Measurements from ENCODE around the gene UBFD1.
"Not testable (repeated sequence)": the region's sequence is repeated elsewhere in the genome, so short reads cannot be mapped to it uniquely, and the experiment has no call there.

UBFD1 gene

DNA sequence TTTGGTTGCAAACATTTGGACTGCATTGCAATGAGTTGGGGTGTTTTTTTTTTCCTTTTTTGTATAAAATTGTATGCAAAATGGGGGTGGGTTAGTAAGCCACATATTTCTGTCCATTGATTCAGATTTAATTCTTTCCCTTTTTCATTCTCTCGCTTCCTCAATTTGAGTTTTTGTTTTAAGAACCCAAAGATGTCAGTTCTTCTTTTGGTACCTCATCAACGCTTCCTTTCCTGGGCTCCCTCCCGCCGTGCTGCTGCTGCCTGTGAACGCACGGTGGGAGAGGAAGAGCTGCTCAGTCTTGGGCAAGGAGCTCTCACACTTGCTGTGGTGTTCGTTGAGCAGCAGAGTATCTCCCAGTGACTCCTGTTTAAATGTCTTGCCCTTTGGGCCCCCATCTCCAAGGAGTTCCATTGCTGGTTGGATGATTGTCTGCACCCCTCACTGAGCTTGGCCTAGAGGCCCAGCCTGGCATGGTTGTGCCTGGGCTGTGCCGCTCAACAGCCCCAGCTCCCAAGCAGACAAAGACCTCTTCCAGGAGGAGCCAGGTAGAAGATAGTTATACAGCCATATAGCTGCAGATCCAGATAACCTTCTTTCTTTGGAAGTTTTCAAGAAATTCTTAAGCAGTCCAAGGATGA, 13.6 kb downstream of the UBFD1 start:
- no peak for DNase-seq

DNA sequence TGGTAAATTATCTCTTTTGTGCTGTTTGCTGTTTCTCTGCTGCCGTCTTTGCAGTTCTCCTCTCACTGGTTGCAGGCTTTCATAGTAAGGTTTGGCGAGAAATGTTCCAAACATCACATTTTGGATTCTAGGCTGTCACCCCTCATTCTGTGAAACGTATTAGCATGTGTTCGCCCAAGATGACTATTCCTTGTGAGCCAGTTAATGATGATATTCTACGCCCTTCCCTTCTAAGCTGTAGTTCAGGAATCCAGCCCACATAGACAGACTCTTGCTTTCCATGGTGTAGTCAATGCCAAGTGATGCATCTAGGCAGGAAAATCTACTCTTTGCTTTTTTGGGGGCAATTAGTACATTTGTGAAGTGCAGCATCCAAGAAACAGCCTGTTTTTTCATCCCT, 14.4 kb downstream of the UBFD1 start:
- no peak for DNase-seq

DNA sequence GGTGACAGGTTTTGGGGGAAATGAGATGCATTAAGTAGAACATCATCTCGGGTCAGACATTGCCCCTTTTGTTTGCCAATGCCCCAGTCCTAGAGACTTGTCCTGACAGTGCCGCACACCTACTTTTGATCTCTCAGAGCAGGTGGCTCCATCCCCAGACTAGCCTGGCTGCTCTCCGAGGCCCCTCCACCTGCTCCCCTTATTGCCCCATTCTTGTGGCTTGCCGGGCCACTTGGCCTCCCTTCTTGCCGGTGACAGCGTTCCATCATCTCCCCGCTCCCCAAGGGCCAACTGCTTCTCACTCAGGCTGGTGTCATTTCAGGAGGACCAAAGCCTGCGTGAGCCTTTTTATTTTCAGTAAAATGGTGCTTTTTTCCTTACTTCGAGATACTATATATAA, 14.9 kb downstream of the UBFD1 start:
- DNase-seq: no peak

DNA sequence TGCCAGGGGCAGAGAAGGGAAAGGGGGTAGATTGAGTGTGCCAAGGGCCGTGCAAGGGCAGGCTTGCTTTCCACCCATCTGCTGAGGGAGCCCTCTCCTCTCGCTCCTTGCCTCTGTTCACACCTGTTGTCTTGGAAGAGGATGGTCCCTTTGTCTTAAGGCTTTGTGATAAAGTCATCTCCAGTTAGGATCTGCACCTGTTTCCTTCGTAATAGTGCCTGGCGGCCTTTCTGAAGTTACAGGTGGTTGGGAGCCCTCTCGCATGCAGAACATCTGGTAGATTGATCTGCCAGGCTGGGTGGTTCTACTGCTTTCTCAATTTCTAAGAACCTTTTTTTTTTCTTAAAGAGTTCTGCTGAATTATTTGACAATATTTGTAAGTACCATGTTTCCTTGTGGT, 16.3 kb downstream of the UBFD1 start:
- no peak for DNase-seq

DNA sequence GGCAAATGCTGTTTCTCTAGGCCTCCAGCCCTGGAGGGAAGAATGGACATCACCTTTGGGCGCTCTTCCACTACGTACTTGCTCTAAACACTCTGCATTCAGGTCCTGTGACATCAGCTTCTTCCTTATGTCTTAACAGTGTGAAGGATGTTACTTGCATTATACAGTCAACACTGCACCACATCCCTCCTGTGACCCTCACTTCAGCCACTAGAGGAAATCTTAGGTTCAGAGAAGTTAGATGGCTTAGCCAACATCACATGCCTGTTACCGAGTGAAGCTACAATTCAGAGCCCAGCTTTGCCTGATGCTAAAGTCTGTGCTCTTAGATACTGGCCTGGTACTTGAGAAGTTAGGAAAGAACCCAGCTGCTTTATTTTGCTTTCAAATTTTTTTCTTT, 18.3 kb downstream of the UBFD1 start:
- no peak for DNase-seq

DNA sequence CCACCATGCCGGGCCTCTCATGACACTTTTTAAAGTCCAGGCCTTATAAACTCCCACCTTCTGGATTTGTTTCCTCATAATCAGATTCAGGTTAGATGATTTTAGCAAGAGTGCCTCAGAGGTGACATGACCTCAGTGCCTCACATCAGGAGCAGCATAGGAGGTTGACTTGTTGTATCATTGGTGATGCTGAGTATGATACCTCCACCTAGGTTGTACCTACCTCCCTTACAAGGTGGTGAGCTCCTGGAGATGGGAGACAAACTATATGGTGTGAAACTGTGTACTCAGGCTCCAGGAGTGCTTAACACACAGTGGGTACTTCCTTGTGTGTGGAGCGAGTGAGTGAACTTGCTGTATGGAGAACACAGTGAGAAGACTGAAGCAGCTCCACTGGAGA, 20.0 kb downstream of the UBFD1 start:
- no peak for DNase-seq

DNA sequence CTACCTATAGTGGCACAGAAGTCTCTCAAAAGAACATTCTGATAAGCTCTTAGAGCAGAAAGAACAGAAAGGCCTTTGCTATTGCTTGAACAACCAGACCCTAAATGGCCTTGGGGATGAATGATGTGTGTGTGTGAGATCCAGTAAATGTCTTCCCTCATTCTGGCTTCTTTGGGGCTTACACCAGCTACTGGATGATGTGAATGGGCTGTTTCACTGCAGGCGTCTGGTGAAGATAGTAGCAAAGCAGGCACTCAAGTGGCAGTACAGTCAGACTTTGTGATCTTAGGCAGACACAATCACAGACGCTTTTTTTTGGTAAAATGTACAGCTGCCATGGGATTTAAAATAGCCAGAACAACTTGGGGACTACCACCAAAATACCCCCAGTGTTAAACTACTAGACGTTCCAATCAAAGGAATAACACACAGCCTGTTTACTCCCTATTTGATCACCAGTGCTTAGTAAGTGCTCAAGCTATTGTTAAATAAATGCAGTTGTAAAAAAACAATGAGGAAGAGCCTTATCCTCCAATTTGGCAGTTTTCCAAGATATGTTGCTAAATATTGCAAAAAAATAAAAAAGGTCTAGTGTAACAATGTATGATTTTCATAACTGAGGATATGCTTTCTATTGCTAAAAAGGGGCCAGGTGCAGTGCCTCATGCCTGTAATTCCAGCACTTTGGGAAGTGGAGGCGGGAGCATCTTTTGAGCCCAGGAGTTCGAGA, 20.7 kb downstream of the UBFD1 start:
- DNase-seq: no peak

DNA sequence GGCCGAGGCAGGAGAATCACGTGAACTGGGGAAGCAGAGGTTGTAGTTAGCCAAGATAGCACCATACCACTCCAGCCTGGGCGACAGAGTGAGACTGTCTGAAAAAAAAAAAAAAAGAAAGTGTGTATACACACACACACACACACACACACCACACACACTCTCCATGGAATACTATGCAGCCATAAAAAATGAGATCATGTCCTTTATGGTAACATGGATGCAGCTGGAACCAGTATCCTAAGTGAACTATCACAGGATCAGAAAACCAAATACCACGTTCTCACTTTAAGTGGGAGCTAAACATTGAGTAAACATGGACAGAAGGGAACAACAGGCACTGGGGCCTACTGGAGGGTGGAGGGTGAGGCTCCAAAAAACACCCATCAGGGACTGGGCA, 21.8 kb downstream of the UBFD1 start:
- DNase-seq: no peak

DNA sequence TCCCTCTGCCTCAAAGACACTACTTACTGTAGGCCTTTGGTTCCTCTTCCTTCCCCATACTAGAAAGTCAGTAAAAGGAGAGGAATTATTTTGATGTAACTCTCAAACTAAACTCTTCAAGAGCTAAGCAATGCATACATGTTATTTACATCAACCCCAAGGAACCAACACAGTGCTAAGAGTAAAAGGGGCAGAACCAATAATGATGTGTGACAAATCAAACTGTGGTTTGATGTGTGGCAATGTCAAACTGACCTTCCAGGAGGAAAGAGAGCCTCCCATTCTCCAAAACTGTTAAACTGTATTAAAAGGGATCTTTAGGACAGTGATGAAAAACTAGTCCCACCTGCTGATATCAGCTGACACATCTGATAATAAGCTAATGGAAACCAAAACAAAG, 22.9 kb downstream of the UBFD1 start:
- DNase-seq: no peak

DNA sequence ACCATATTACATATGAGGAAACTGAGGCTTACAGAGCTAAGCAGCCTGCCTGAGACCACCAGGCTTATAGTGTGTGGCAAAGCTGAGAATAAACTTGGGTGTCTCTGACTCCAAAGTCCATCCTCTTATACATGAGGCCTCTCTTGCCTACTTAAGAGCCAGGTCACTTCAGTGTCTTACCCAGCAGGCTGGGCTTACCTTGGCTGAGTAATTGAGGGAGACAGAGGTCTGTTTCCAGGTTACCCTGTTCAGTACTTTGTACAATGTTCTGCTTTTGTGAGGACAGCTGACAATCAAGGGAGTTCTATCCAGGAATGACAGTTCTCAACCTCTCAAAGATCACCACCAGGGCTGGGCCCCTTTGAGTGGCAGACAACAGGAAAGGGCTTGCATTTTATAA, 24.2 kb downstream of the UBFD1 start:
- no peak for DNase-seq

DNA sequence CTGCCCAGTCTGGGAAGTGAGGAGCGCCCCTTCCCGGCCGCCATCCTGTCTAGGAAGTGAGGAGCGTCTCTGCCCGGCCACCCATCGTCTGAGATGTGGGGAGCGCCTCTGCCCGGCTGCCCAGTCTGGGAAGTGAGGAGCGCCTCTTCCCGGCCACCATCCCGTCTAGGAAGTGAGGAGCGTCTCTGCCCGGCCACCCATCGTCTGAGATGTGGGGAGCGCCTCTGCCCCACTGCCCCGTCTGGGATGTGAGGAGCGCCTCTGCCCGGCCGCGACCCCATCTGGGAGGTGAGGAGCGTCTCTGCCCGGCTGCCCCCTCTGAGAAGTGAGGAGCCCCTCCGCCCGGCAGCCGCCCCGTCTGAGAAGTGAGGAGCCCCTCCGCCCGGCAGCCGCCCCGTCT, 25.7 kb downstream of the UBFD1 start:
- DNase-seq: not testable (repeated sequence)

DNA sequence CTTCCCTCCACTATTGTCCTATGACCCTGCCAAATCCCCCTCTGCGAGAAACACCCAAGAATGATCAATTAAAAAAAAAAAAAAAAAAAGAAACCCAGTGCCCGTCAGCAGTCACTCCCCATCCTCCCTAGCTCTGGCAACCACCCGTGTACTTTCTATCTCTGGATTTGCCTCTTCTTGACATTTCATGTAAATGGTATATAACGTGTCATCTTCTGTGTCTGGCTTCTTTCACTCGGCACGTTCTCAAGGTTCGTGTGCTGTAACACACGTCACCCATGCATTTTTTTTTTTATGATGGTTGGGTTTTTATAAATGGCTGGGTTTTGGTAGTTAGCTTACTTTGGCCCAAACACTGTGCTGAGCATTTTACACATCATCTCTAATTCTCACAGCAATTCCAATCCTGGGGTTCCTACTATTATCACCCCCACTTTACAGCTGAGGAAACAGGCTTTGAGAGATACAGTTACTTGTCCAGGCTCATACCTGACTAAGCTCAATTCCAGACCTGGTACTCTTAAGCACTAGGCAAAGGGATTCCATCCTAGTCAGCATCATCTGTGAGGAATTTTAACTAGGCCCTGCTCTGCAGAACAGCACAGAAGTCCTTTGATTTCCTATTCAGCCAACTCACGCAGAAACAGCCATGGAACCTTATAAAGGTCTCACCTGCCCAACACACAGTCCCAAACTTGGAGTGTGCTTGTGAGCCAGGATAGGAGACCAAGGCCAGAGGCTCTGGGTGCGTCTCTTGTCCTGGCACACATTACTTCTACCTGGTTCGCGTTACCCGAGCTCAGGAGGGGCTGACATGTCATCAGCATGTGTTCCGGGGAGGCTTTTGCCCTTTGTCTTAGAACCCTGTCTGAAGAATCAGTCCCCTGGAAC, 26.9 kb downstream of the UBFD1 start:
- DNase-seq: no peak

DNA sequence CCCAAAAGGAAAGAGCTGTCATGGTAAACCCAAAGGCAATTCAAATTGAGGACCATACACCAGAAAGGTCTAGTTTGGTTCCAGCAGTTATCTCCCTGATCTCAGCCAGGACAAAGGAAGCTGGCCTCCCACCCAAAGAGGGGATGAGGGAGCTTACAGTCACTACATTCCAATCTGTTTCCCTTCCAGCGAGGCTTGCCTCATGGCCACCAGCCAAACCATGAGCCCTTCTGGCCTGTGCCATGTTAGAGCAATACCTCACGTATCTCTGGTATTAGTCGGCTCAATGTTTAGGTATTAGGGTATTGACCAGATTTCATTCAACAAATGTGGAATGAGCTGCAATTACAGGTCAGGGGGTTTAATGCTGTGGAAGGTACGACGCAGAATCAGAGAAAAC, 30.2 kb downstream of the UBFD1 start:
- DNase-seq: no peak

DNA sequence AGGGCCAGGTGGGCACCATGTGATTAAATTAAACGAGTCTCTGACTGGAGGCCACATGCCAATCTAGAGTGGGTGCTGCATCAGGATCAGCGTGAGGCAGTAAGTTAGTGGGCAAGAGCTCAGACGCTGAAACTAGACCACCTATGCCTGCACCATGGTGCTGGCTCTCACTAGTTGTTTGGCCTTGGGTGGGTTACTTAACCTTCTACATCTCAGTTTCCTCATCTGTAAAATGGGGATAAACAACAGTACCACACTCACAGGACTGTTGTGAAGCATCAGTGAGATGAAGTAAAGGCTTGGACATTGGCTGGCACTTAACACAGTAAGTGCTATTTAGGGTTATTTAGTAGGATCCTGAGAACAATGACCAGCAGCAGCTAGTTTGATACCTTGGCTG, 32.7 kb downstream of the UBFD1 start:
- DNase-seq: no peak

DNA sequence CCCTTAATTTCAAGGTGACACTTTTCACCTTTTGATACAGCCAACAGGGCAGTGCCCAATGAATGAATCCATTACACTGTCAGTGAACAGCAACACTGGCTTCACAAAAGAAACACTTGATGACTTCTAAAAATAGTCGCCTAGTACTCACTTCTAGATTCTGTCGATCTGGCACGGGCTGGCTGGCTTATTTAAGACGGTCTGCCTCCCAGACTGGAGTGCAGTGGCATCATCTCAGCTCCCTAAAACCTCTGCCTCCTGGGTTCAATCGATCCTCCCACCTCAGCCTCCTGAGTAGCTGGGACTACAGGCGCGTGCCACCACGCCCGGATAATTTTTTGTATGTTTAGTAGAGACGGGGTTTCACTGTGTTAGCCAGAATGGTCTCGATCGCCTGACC, 36.7 kb downstream of the UBFD1 start:
- no peak for DNase-seq

DNA sequence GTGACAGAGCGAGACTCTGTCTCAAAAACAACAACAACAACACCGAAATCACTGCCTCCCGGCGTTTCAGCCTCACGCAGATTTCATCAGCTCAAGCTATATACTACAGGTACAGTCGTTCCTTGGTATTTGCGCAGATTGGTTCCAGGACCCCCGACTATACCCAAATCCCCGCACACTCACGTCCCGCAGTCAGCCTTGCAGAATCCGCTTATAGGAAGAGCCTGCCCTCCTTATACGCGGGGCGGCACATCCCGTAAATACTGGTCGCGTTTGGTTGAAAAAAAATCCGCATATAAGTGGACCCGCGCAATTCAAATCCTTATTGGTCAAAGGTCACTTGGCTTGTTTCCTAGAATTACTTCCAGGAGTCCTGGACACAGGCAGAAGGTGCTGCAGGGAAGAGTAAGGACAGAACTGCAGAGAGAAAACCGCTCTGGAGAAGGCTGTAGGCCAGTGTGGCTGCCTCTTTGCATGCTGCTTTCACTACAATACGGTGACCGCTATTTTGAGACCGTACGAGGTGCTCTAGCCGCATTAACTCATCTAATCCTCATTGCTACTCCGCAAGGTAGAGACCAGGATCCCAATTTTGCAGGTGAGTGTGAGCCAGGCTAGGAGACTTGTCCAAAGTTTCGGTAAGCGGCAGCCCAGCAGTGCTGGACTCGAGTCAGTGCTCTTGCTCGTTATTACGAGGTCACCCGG, 37.9 kb downstream of the UBFD1 start:
- no peak for DNase-seq

DNA sequence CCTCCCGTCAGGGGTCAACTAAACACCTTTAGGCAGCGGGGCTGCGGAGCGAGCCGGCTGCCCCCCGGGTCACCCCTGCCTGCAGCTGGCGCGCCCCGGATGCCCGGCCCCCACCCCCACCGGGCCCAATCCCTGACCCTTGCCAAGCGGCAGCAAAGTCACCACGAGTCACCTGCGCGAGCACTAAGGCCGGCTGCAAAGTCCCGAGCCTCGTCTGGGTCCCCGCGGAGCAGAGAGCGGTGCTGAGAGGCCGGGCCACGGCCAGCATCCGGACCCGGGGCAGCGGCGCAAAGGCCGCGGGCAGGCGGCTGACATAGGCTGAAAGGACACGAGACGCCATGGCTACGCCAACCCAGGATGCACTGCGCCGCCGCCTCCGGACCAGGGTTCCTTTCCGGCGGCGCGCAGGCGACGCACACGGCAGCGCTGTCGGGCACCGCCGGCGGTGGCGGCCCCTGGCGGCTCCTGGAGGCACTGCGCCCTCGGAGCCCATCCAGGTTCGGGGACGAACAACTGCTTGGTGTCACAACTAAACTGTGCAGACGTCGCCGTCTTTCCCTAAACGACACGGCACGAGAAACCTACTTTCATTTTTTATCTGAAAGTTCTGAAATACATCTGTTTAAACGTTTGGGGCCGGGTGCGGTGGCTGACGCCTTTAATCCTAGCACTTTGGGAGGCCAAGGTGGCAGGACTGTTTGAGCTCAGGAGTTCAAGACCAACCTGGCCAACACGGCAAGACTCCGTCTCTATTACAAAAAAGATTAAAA, 38.6 kb downstream of the UBFD1 start, which contains the start of gene NDUFAB1:
TSS of gene NDUFAB1 (minus strand) at position 366 of the 770 bp plus-strand sequence. CDS start at position 340, 26 bp downstream.
- DNase-seq: peak; percentile 83

DNA sequence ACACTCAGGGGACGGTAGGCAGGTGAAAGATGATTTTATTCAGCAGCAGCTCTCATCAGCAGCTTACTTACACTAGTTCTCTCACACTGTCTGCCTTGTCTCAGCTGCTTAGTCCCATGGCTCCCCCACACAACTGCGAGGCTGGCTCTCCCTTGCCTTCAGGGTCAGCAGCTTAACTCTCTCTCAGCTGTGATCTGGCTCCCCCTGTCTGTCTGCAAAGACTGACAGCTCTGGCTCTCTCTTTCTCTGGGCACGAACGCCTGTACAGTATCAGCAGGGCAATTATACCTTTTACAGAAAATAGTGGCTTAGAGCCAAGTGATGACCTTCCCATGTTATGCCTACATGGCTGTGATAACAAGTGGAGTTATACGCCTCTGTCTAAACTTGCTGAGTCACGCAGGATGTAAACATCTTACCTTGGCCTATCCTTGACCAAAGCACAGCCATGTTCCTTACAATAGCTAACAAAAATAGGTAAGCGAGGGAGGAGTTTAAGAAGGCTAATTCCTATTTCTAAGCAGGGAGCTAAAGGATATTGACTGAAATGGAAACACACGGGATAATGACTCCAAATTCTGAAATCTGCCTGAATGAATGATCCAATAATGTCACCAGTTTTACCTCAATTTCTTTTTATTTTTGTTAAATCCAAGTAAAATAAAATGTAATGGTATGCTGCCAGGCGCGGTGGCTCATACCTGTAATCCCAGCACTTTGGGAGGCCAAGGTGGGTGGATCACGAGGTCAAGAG, 39.7 kb downstream of the UBFD1 start:
- no peak for DNase-seq

DNA sequence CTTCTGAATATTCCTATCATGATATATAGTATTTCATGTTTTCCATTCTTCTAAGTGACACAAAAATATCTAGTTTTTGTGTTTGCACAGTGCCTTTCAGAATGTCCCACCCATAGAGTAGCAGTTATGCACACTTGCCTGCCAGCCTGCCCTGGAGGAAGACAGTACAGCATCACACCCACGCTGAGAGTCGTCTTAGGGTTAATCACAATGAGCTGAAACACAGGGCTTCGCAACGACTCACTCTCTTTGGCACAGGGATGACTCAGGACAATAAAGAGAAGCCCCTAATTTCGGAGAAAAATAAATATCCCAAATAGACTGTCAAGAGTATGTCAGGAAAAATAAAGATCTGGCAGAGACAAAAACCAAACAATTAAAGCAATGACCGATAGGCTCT, 50.2 kb downstream of the UBFD1 start:
- DNase-seq: no peak

DNA sequence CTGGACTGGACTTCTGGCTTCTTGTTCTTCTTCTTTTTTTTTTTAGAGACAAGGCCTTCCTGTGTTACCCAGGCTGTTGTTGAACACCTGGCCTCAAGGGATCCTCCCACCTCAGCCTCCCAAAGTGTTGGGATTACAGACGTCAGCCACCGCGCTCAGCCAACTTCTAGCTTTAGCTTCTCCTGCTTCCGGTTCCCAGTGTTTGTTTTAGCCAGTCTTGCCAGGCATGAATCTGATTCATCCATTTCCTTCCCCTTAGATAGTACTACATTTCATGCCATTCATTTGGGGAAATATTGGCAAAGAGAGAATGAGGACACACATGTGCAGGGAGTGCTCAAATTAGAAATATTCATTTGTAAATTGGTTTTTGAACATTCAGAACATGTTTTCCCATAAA, 50.7 kb downstream of the UBFD1 start:
- DNase-seq: no peak

DNA sequence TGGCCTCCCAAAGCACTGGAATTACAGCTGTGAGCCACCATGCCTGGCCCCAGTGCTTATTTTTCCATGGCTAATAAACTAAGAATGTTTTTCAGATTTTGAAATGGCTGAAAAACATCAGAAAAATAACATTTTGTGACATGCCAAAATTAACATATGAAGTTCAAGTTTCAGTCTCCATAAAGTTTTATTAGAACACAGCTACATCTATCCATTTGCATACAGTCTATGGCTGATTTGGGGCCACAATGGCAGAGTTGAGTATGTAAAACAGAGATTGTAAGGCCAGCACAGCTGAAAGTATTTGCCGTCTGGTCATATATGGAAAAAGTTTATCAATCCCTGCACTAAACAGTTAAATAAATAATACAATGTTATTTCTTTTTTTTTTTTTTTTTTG, 52.4 kb downstream of the UBFD1 start:
- DNase-seq: no peak

DNA sequence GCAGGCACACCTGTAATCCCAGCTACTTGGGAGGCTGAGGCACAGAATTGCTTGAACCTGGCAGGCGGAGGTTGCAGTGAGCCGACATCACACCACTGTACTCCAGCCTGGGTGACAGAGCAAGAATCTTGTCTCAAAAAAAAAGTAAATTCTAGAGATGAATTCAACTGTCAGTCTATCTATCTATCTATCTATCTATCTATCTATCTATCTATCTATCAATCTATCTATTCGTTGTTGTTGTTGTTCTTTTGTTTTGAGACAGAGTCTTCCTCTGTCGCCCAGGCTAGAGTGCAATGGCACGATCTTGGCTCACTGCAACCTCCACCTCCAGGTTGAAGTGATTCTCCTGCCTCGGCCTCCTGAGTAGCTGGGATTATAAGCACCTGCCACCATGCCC, 53.4 kb downstream of the UBFD1 start:
- DNase-seq: not testable (repeated sequence)

All from activated CD4-positive, alpha-beta T cell treated with anti-CD3 and anti-CD28 coated beads for 1 hour (primary cell).